ENCODE data around the gene CYP2U1.

GRCh38 chr4:107930821-107931774, at the start of gene CYP2U1:
- TF ChIP-seq, protein P1, sequence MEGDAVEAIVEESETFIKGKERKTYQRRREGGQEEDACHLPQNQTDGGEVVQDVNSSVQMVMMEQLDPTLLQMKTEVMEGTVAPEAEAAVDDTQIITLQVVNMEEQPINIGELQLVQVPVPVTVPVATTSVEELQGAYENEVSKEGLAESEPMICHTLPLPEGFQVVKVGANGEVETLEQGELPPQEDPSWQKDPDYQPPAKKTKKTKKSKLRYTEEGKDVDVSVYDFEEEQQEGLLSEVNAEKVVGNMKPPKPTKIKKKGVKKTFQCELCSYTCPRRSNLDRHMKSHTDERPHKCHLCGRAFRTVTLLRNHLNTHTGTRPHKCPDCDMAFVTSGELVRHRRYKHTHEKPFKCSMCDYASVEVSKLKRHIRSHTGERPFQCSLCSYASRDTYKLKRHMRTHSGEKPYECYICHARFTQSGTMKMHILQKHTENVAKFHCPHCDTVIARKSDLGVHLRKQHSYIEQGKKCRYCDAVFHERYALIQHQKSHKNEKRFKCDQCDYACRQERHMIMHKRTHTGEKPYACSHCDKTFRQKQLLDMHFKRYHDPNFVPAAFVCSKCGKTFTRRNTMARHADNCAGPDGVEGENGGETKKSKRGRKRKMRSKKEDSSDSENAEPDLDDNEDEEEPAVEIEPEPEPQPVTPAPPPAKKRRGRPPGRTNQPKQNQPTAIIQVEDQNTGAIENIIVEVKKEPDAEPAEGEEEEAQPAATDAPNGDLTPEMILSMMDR (conservative IDR thresholded peaks at IDR 0.05): no peak
- TF ChIP-seq EZH2 (IDR thresholded peaks at IDR 0.05; ENCODE audit: low read depth): no peak

Measured in PC-9 (cell line).